Measurements from ENCODE around the gene PRKAR2A.

DNA sequence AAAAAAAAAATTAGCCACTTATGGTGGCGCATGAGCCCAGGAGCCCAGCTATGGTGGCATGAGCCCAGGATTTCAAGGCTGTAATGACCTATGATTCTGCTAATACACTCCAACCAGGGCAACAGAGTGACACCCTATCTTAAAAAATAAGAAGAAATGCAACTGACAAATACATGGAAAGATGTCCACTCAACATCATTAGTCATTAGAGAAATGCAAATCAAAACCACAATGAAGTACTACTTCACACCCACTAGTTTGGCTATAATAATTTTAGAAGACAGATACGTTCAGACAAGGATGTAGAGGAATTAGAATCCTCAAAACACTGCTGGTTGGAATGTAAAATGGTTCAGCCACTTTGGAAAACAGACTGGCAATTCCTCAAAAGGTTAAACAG, 10.5 kb downstream of the PRKAR2A start:
- no peak for TF ChIP-seq CTCF (IDR thresholded peaks at IDR 0.05)
- TF ChIP-seq POLR2A (IDR thresholded peaks at IDR 0.05), result no peak

All from body of pancreas (tissue), 4 donors.